IMR-90 (cell line): Measurements from ENCODE around the gene CMTM8. TPM values are rescaled to one million over a fixed set of nuclear protein-coding genes. Genes with fewer than 3 reads are reported as not detected.

Experiments
- ATAC-seq: fragments of 200-7000 bp; cut with Tn5 transposase; 2 replicates; pipeline ENCODE4 v1.9.1; 2020; ENCODE audit warnings: low read depth, mild to moderate bottlenecking, moderate library complexity
- BruUV-seq: library from RNA; stranded (reverse); fragments of 400-500 nt; replicated peaks from 2 replicates; lab custom pipeline; 2021; lab: Mats Ljungman, UMichigan
- CTCF ChIA-PET: fragments of 300-600 bp; formaldehyde crosslinking; extraction: SDS; loops from one replicate; lab custom pipeline; 2021; ENCODE audit warnings: antibody characterized with exemption; lab: Yijun Ruan, JAX
- POLR2A ChIA-PET: fragments of 300-600 bp; sonication (Branson Sonifier 250); formaldehyde crosslinking; loops from one replicate; lab custom pipeline; 2022; ENCODE audit warnings: antibody characterized with exemption; ENCODE audit not compliant: unreplicated experiment; lab: Charles Lee
- DNase-seq: peaks from one replicate; pipeline ENCODE4 v3.0.0; 2013
- H2AFZ ChIP-seq: replicated peaks from 2 replicates; pipeline ENCODE3; 2013; ENCODE audit warnings: low read length, mild to moderate bottlenecking; ENCODE audit not compliant: poor library complexity
- H2AK5ac ChIP-seq: 2 replicates; pipeline ENCODE4 v1.6.1; 2013; ENCODE audit warnings: low read depth, low read length, inconsistent platforms
- H2AK9ac ChIP-seq: replicated peaks from 2 replicates; pipeline ENCODE3; 2013; ENCODE audit warnings: mild to moderate bottlenecking, low read depth, low read length, moderate library complexity; ENCODE audit not compliant: poor library complexity
- H2BK120ac ChIP-seq: 2 replicates; pipeline ENCODE4 v1.6.1; 2013; ENCODE audit warnings: low read depth, low read length, inconsistent platforms
- H2BK15ac ChIP-seq: 3 replicates; pipeline ENCODE4 v1.6.1; 2013; ENCODE audit warnings: low read depth, low read length, inconsistent platforms
- H2BK20ac ChIP-seq: 2 replicates; pipeline ENCODE4 v1.6.1; 2013; ENCODE audit warnings: low read depth, mild to moderate bottlenecking, inconsistent platforms, low read length, moderate library complexity
- H2BK5ac ChIP-seq: 2 replicates; pipeline ENCODE4 v1.6.1; 2013; ENCODE audit warnings: mild to moderate bottlenecking, low read depth, low read length, inconsistent platforms; ENCODE audit not compliant: poor library complexity, severe bottlenecking
- H3K14ac ChIP-seq: replicated peaks from 2 replicates; pipeline ENCODE4 v1.6.1; 2013; ENCODE audit warnings: low read depth, low read length, inconsistent platforms
- H3K18ac ChIP-seq: 2 replicates; pipeline ENCODE4 v1.6.1; 2013; ENCODE audit warnings: low read depth, low read length, control low read depth
- H3K23ac ChIP-seq: 2 replicates; pipeline ENCODE4 v1.6.1; 2013; ENCODE audit warnings: low read depth, low read length, inconsistent platforms
- H3K27ac ChIP-seq: 2 replicates; pipeline ENCODE4 v1.5.1; 2013; ENCODE audit warnings: mild to moderate bottlenecking, control low read depth, low read length; ENCODE audit not compliant: insufficient read depth
- H3K27me3 ChIP-seq: 2 replicates; pipeline ENCODE4 v1.6.1; 2013; ENCODE audit warnings: low read length; ENCODE audit not compliant: control insufficient read depth, insufficient read depth
- H3K36me3 ChIP-seq: 2 replicates; pipeline ENCODE4 v1.6.1; 2013; ENCODE audit warnings: low read length, mixed read lengths; ENCODE audit not compliant: control insufficient read depth, insufficient read depth
- H3K4ac ChIP-seq: 2 replicates; pipeline ENCODE4 v1.6.1; 2013; ENCODE audit warnings: low read depth, low read length, inconsistent platforms
- H3K4me1 ChIP-seq: 2 replicates; pipeline ENCODE4 v1.6.1; 2013; ENCODE audit warnings: low read length, mixed read lengths; ENCODE audit not compliant: control insufficient read depth, insufficient read depth
- H3K4me2 ChIP-seq: 2 replicates; pipeline ENCODE4 v1.6.1; 2013; ENCODE audit warnings: low read depth, mild to moderate bottlenecking, control low read depth, low read length, moderate library complexity
- H3K4me3 ChIP-seq: 2 replicates; pipeline ENCODE4 v1.5.1; 2013; ENCODE audit warnings: low read depth, mild to moderate bottlenecking, control low read depth, low read length, moderate library complexity; ENCODE audit not compliant: insufficient read depth
- H3K56ac ChIP-seq: 2 replicates; pipeline ENCODE4 v1.6.1; 2013; ENCODE audit warnings: low read length, inconsistent platforms; ENCODE audit not compliant: insufficient read depth; ENCODE audit errors: extremely low read depth
- H3K79me1 ChIP-seq, 2 experiments: 2 replicates each; pipeline ENCODE4 v1.6.1; 2013; ENCODE audit warnings: low read length in 2 of 2, inconsistent platforms in 1 of 2, low read depth in 1 of 2
- H3K9ac ChIP-seq: 2 replicates; pipeline ENCODE4 v1.6.1; 2013; ENCODE audit warnings: low read depth, low read length, control low read depth
- H3K9me1 ChIP-seq: 2 replicates; pipeline ENCODE4 v1.6.1; 2013; ENCODE audit warnings: low read length, inconsistent platforms; ENCODE audit not compliant: insufficient read depth
- H3K9me3 ChIP-seq: 2 replicates; pipeline ENCODE4 v1.6.1; 2013; ENCODE audit warnings: low read length; ENCODE audit not compliant: control insufficient read depth, insufficient read depth
- H4K20me1 ChIP-seq: 2 replicates; pipeline ENCODE4 v1.6.1; 2013; ENCODE audit warnings: low read length, inconsistent platforms; ENCODE audit not compliant: insufficient read depth
- H4K5ac ChIP-seq: 2 replicates; pipeline ENCODE4 v1.6.1; 2013; ENCODE audit warnings: mild to moderate bottlenecking, low read depth, low read length, control low read depth
- H4K8ac ChIP-seq, 2 experiments: 2 replicates each; pipeline ENCODE4 v1.6.1; 2013; ENCODE audit warnings: low read depth in 2 of 2, low read length in 2 of 2, control low read depth in 1 of 2, inconsistent platforms in 1 of 2
- H4K91ac ChIP-seq: 2 replicates; pipeline ENCODE4 v1.6.1; 2013; ENCODE audit warnings: low read depth, low read length, inconsistent platforms; ENCODE audit not compliant: insufficient read depth
- BHLHE40 ChIP-seq: fragments of 150-350 bp; IDR thresholded peaks from 2 replicates; pipeline ENCODE4 v1.6.1; 2016; ENCODE audit warnings: mild to moderate bottlenecking, low read depth, low read length
- CEBPB ChIP-seq: IDR thresholded peaks from 2 replicates; pipeline ENCODE4 v1.6.1; 2012; ENCODE audit warnings: low read depth, low read length, improper control_type of control experiment
- CHD1 ChIP-seq: IDR thresholded peaks from 2 replicates; pipeline ENCODE4 v1.6.1; 2012; ENCODE audit warnings: low read depth, low read length, improper control_type of control experiment
- CTCF ChIP-seq: conservative IDR thresholded peaks from 2 replicates; pipeline ENCODE4 v1.5.1; 2012; ENCODE audit warnings: mild to moderate bottlenecking, low read depth, low read length, improper control_type of control experiment
- MAFK ChIP-seq: IDR thresholded peaks from 2 replicates; pipeline ENCODE4 v1.6.1; 2012; ENCODE audit warnings: low read depth, low read length, improper control_type of control experiment
- MAZ ChIP-seq: IDR thresholded peaks from 2 replicates; pipeline ENCODE4 v1.6.1; 2012; ENCODE audit warnings: low read depth, mild to moderate bottlenecking, low read length, improper control_type of control experiment, moderate library complexity, borderline replicate concordance
- MXI1 ChIP-seq: IDR thresholded peaks from 2 replicates; pipeline ENCODE4 v1.6.1; 2012; ENCODE audit warnings: low read depth, mild to moderate bottlenecking, low read length, moderate library complexity, borderline replicate concordance
- NFE2L2 ChIP-seq: fragments of 150-350 bp; IDR thresholded peaks from 2 replicates; pipeline ENCODE4 v1.6.1; 2016; ENCODE audit warnings: low read depth, mild to moderate bottlenecking, low read length
- POLR2A ChIP-seq: IDR thresholded peaks from 2 replicates; pipeline ENCODE4 v1.6.1; 2012; ENCODE audit warnings: mild to moderate bottlenecking, low read depth, low read length
- RAD21 ChIP-seq: IDR thresholded peaks from 2 replicates; pipeline ENCODE4 v1.6.1; 2012; ENCODE audit warnings: low read length, improper control_type of control experiment
- RCOR1 ChIP-seq: IDR thresholded peaks from 2 replicates; pipeline ENCODE4 v1.6.1; 2012; ENCODE audit warnings: mild to moderate bottlenecking, low read length, improper control_type of control experiment; ENCODE audit not compliant: insufficient replicate concordance
- RFX5 ChIP-seq: IDR thresholded peaks from 2 replicates; pipeline ENCODE4 v1.8.0; 2012; ENCODE audit warnings: low read depth, mild to moderate bottlenecking, low read length, moderate library complexity
- SMC3 ChIP-seq: fragments of 150-350 bp; IDR thresholded peaks from 2 replicates; pipeline ENCODE4 v1.6.1; 2016; ENCODE audit warnings: low read depth, mild to moderate bottlenecking, antibody characterized with exemption, low read length, moderate library complexity
- USF2 ChIP-seq: fragments of 150-350 bp; IDR thresholded peaks from 2 replicates; pipeline ENCODE4 v1.6.1; 2017; ENCODE audit warnings: mild to moderate bottlenecking, antibody characterized with exemption, low read length, low read depth
- WGBS, 2 experiments: methylation state at CpG; one replicate each; pipeline versions ENCODE4 v1.1.5 to v1.1.7; 2013; ENCODE audit warnings: missing lambda C conversion rate in 2 of 2; ENCODE audit not compliant: insufficient read length in 1 of 2; ENCODE audit errors: extremely low coverage in 2 of 2; 5-methylcytosine and 5-hydroxymethylcytosine counted together
- dilution Hi-C: fragments of 300-500 bp; cut with HindIII; formaldehyde crosslinking; loops from one replicate; pipeline ENCODE4 v1.14.3; 2018; ENCODE audit warnings: low sequenced_read_pairs; ENCODE audit not compliant: unreplicated experiment
- in situ Hi-C: fragments of 300-500 bp; cut with MboI; formaldehyde crosslinking; loops from 3 replicates; pipeline ENCODE4 v1.14.3; 2019; ENCODE audit warnings: low sequenced_read_pairs, inconsistent platforms, mixed read lengths
- intact Hi-C: fragments of 100-400 bp; cut with micrococcal nuclease; formaldehyde crosslinking; loops from 2 replicates; pipeline ENCODE4 v1.10.0; 2022
- polyA plus RNA-seq, 3 experiments: library from polyadenylated mRNA; depleted of rRNA; stranded (reverse); fragments of >200 nt; gene quantifications; 2 replicates each; pipeline ENCODE4 v1.2.3, GENCODE V29; 2012; ENCODE audit warnings: low replicate concordance in 1 of 3
- total RNA-seq: library from RNA; depleted of rRNA; stranded (reverse); fragments of >200 nt; gene quantifications from 2 replicates; pipeline ENCODE4 v1.2.3, GENCODE V29; 2012

Gene CMTM8
- total and polyA plus RNA-seq, 2 of the 4 experiments (the other 2 are of a cell fraction): 0.15 TPM; not detected in 1

DNA sequence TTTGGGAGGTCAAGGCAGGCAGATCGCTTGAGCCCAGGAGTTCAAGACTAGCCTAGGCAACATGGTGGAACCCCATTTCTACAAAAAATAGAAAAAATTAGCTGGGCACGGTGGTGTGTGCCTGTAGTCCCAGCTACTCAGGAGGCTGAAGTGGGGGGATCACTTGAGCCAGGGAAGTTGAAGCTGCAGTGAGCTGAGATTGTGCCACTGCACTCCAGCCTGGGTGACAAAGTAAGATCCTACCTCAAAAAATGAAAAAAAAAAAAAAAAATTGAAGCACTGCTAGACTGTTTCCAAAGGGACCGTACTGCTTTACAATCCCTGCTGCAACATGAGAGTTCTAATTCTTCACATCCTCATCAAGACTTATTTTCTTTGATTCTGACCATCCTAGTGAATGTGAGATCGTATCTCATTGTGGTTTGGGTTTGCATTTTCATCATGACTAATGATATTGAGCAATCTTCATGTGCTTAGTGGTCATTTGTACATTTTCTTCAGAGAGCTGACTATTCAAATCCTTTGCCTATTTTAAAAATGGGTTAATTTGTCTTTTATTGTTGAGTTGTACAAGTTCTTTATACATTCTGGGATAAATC, 10.8 kb downstream of the CMTM8 start:
- no peak overlapping the region for H3K56ac ChIP-seq
- no CpG with 5 or more reads among the region's 4 CpGs for WGBS, 2 experiments

More for the DNA sequence above, 10.8 kb downstream of the CMTM8 start:
- H3K36me3 ChIP-seq: no peaks in the 10 kb centered on the region
- no peak overlapping the region for H4K8ac ChIP-seq
- no peak overlapping the region for H2AFZ ChIP-seq
- no peak overlapping the region for H4K91ac ChIP-seq
- H3K9me3 ChIP-seq: no peaks in the 10 kb centered on the region
- H3K27me3 ChIP-seq: peaks cover 2% of the 10 kb centered on the region
- DNase-seq (peak; percentile 76), ATAC-seq (peak; percentile 57)
- in situ Hi-C loops (no loop called here), intact Hi-C loops (no loop called here), dilution Hi-C loops (no loop called here)
- H3K4me3 ChIP-seq: no peak overlapping the region
- no TSS peak for BruUV-seq
- ChIA-PET POLR2A (no interaction called here), CTCF (no interaction called here)
- H2AK9ac ChIP-seq: no peak overlapping the region
- no peak overlapping the region for H3K4ac ChIP-seq
- no peak overlapping the region for H2BK15ac ChIP-seq
- no peak overlapping the region for H3K23ac ChIP-seq
- TF ChIP-seq MAFK: peak; percentile 28; the same call in 1 of the 2 replicates
- TF ChIP-seq CTCF: no peak
- no peak for TF ChIP-seq CHD1
- no peak for TF ChIP-seq MAZ
- no peak for TF ChIP-seq RAD21
- peak; percentile 98 for TF ChIP-seq CEBPB
- no peak for TF ChIP-seq POLR2A
- TF ChIP-seq USF2: no peak
- TF ChIP-seq RFX5: no peak
- no peak for TF ChIP-seq BHLHE40
- no peak for TF ChIP-seq SMC3
- peak; percentile 65; the same call in 1 of the 2 replicates for TF ChIP-seq NFE2L2
- TF ChIP-seq RCOR1: no peak
- no peak for TF ChIP-seq MXI1
- no peaks in the 10 kb centered on the region for H3K4me1 ChIP-seq
- H3K79me1 ChIP-seq: no peaks in the 10 kb centered on the region
- H3K27ac ChIP-seq: no peak overlapping the region
- no peak overlapping the region for H3K18ac ChIP-seq
- H3K4me2 ChIP-seq: no peak overlapping the region
- H2AK5ac ChIP-seq: no peak overlapping the region
- H3K9ac ChIP-seq: no peak overlapping the region
- H3K14ac ChIP-seq: no peak overlapping the region
- no peaks in the 10 kb centered on the region for H3K9me1 ChIP-seq
- H2BK20ac ChIP-seq: no peak overlapping the region
- H2BK5ac ChIP-seq: no peak overlapping the region
- H4K5ac ChIP-seq: no peak overlapping the region
- no peaks in the 10 kb centered on the region for H4K20me1 ChIP-seq
- no peak overlapping the region for H2BK120ac ChIP-seq
